Kidney capillary endothelial cell (primary cell): ENCODE results near the gene COG6.

Source experiments
- DNase-seq: peaks from one replicate; pipeline ENCODE4 v3.0.0-alpha.2; 2018; ENCODE audit warnings: low spot score

The COG6 gene

GRCh38 chr13:39655569-39656324 is at the start of gene COG6:
COG6 (plus strand) TSS chr13:39655662; CDS start chr13:39655727, 65 bp downstream.
- DNase-seq, result peak; percentile 76

- DNase-seq, result no peak
Measured at GRCh38 chr13:39605677-39606320, 49.7 kb upstream of the COG6 start.

DNA sequence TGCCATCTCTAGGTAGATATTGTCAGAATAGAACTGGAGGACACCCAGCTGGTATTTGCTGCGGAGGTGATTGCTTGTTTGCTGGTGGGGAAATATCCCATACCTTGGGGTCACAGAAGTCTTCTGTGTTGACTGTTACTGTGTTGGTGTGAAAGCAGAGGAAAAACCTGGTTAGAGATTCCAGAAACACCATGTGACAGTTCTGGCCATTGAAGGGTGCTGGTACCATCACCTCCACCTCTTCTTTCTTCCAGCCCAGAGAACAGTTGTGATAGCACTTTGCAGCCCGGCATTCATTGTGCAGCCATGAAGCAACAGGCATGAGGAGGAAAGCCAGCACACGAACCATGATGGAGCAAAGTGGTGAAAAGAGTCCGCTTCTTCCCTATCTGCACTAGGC is 47.6 kb upstream of the COG6 start:
- no peak for DNase-seq

DNA sequence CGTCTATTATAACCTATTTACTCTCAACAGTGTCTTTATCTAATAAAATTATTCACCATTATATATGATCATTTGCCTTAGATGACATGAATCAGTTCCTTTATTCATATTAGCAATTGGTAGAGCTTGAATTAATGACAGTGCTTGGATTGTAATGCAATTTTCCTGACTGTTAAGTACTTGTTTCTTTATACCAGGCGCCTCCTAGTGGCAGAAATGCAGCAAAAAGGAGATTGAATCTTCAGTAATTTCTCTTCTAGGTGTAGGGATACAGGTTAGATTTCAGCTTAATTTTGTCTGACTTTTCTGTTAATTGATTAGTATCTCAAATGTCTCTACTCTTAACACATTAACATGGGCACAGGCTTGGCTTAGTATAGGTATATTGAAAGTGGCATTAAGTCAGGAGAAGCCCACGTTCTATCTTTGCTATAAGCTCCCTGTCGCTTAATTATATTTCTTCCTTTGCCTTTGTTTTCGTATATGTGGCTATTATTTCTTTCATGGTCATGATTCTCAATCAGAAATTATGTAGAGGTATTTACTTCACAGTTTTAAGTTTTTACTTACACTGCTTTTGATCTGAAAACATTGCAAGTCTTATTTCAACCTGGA is 43.3 kb upstream of the COG6 start:
- peak; percentile 73 for DNase-seq

DNA sequence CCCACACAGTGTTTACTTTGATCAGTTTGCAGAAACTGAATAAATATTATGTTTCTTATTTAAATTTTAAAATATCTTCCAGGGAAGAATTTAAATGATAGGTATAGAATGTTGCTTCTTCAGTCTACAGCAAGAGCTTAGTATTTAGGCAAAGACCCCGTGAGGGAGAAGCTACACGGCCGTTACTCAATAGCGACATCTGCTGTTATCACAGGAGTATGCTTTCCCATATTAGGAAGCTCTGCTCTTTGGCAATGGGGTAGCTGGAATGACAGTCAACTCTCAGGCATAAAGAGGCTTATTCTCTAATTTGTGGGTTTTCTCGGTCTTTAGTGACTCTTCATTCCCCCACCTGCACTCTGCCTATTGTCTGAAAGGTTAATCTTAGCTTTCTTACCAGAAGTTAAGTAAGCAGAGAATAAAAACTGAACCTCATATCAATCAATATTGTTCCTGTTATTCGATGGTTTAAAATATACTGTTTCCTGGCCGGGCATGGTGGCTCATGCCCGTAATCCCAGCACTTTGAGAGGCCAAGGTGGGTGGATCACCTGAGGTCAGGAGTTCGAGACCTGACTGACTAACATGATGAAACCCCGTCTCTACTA is 39.3 kb upstream of the COG6 start:
- DNase-seq, result peak; percentile 66

DNA sequence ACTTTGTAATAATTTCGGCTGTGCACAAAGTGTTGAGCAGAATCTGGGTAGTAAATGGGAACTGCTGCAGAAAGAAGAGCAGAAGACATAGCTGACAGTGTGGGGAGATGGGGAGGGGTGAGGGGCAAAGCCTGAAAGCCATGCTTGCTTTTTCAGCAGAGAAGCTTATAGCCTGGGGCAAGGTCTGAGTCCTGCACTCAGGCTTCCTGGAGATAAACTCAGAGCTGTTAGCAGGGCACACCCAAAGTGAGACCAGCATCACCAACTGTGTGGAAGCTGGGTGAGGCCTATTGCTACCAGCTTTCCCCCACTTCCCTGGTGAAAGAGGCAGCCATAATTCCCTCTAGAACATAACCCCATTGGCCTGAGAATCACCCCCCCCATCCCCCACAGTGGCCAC is 36.9 kb upstream of the COG6 start:
- no peak for DNase-seq

GRCh38 chr13:39623466-39623865 is 32.0 kb upstream of the COG6 start:
- no peak for DNase-seq

- DNase-seq, result no peak
Measured at GRCh38 chr13:39631307-39631706, 24.2 kb upstream of the COG6 start.

DNA sequence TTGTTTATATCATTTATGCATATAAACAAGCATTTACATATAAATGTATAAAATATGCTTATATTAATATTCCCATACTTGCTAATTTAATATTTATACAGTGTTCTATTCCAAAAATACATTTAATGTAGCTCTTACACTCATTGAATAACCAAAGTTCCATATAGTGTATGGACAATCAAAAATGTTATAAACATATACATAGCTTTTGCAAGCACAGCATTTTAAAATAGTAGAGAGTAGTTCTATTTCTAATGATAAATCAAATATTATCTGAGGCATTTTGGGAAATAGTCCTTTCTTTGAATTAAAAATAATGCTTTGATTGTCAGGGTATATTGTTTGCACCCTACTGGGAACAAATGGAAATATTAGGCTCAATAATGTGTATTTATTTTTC is 22.5 kb upstream of the COG6 start:
- no peak for DNase-seq

GRCh38 chr13:39635564-39635963 is 19.9 kb upstream of the COG6 start:
- no peak for DNase-seq

DNA sequence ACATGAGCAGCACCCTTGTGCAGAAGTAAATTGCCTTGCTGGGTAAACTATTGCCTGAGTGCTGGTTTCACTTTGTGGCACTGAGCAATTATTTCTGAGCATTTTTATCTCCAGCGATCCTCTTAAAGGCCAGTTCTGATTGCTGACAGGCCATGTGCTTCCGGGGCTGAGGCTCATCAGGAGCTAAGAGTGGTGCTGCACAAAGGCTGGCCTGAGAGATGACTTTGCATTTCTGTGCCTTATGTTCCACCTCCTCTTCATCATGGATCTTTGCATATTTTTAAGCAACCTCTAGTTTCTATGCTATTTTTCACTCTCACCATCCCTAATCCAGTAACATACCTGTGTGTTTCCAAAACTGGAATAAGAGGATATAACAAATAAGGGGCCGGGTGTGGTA is 17.6 kb upstream of the COG6 start:
- DNase-seq, result no peak

- no peak for DNase-seq
Measured at GRCh38 chr13:39641645-39642044, 13.8 kb upstream of the COG6 start.

DNA sequence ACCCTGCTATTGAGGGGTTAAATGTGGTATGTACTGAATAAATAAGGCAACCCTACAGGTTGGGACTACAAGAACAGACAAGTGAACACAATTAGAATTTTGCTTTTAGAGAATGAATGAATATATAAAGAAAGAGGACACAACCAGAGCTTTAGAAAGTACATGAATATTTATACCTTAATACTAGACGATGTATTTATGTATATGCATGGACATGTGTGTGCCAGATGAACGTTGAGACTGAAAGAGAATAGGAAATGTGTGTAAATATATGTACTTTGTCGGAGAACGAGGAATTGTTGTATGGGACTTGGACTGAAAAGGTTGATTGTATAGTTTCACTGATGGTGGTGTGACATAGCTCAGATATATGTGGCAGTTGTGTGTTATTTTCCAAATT is 9.3 kb upstream of the COG6 start:
- no peak for DNase-seq

GRCh38 chr13:39655041-39655568 is 357 bp upstream of the COG6 start:
- DNase-seq, result no peak

DNA sequence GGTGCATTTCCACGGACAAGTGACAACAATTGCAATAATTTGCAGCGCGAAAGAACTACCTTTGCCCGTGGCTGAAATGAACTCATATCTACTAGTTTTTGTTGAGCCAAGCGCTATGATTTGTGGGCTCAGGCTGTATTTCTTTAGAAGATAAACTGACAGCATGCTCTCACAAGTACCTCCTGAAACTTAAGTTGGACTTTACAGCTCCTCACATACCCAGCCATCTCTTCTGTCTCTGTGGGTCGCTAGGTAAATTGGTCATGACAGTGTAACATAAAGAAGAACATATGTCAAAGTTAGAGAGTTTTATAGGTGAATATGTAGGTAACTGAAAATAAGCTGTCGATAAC is 839 bp downstream of the COG6 start:
- DNase-seq, result no peak

- no peak for DNase-seq
Measured at GRCh38 chr13:39663508-39663907, 8.0 kb downstream of the COG6 start.

- DNase-seq, result no peak
Measured at GRCh38 chr13:39663958-39664357, 8.5 kb downstream of the COG6 start.

DNA sequence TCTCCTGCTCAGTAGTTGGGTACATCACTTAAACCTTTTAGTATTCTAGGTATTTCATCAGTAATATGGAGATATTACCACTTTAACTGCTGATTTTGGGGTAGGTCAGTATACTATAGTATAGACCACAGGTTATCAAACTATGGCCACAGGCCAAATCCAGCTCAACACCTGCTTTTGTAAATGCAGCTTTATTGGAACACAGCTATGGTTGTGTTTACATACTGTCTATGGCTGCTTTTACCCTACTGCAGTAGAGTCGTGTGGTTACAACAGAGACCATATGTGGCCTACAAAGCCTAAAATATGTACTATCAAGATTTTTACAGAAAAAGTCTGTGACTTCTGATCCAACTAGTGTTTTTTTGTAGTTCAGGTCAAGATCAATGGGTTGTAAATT is 10.3 kb downstream of the COG6 start:
- DNase-seq, result no peak

GRCh38 chr13:39670445-39670844 is 15.0 kb downstream of the COG6 start:
- DNase-seq, result no peak

- no peak for DNase-seq
Measured at GRCh38 chr13:39672378-39673132, 17.1 kb downstream of the COG6 start.

- no peak for DNase-seq
Measured at GRCh38 chr13:39675904-39676303, 20.4 kb downstream of the COG6 start.

- peak; percentile 48 for DNase-seq
Measured at GRCh38 chr13:39676315-39676876, 20.9 kb downstream of the COG6 start.
